Endothelial cell of umbilical vein (primary cell): ENCODE results near the gene C2CD4D. TPM values are rescaled to one million over a fixed set of nuclear protein-coding genes. Genes with fewer than 3 reads are reported as not detected.

Experiments used
- BruUV-seq: library from RNA; stranded (reverse); fragments of 400-500 nt; replicated peaks from 2 replicates; lab custom pipeline; 2021; lab: Mats Ljungman, UMichigan
- CTCF ChIA-PET: fragments of 300-600, 350-600 bp; sonication (Branson Sonifier 250); formaldehyde crosslinking; loops from one replicate; lab custom pipeline; 2021; ENCODE audit warnings: antibody characterized with exemption, inconsistent platforms; lab: Charles Lee
- POLR2A ChIA-PET: fragments of 300-600, 350-600 bp; sonication (Branson Sonifier 250); formaldehyde crosslinking; loops from one replicate; lab custom pipeline; 2021; ENCODE audit warnings: antibody characterized with exemption, inconsistent platforms; lab: Charles Lee
- DNase-seq: peaks from one replicate; pipeline ENCODE4 v3.0.0-alpha.2; 2011; ENCODE audit warnings: low read depth, low spot score
- FAIRE-seq: peaks from 2 replicates; lab custom pipeline; 2011; peaks lifted over from hg19 to GRCh38; lab: Jason Lieb, UNC
- H2AFZ ChIP-seq: 2 replicates; pipeline ENCODE4 v1.6.0; 2012; ENCODE audit warnings: low read depth, low read length, control low read depth, inconsistent platforms
- H3K27ac ChIP-seq: 2 replicates; pipeline ENCODE4 v1.5.1; 2011; ENCODE audit warnings: low read depth, mild to moderate bottlenecking, control low read depth, low read length, moderate library complexity; ENCODE audit not compliant: insufficient read depth
- H3K27me3 ChIP-seq, 2 experiments: 2 replicates each; pipeline versions ENCODE4 v1.6.0 to v1.6.1; 2011; ENCODE audit warnings: low read length in 2 of 2, mixed read lengths in 1 of 2; ENCODE audit not compliant: control insufficient read depth in 2 of 2, insufficient read depth in 2 of 2
- H3K36me3 ChIP-seq, 2 experiments: 2 replicates in 1 of 2; 3 replicates in 1 of 2; pipeline ENCODE4 v1.5.1; 2011; ENCODE audit warnings: low read length in 2 of 2, mild to moderate bottlenecking in 1 of 2, moderate library complexity in 1 of 2; ENCODE audit not compliant: control insufficient read depth in 2 of 2, insufficient read depth in 2 of 2; ENCODE audit errors: extremely low read depth in 1 of 2
- H3K4me1 ChIP-seq: 3 replicates; pipeline ENCODE4 v1.5.1; 2011; ENCODE audit warnings: mild to moderate bottlenecking, low read length; ENCODE audit not compliant: control insufficient read depth, insufficient read depth; ENCODE audit errors: extremely low read depth
- H3K4me2 ChIP-seq: 2 replicates; pipeline ENCODE4 v1.6.1; 2011; ENCODE audit warnings: low read length, control low read depth, mixed read lengths; ENCODE audit not compliant: insufficient read depth
- H3K4me3 ChIP-seq, 3 experiments: fragments of 200-600 bp in 1 of 3; sonication (generic), shearing (Covaris generic) in 1 of 3; replicated peaks in 1 of 3; 2 replicates each; pipeline ENCODE4 v1.5.1; 2011 to 2016; ENCODE audit warnings: control low read depth in 3 of 3, low read length in 3 of 3, mild to moderate bottlenecking in 2 of 3, inconsistent platforms in 1 of 3, low read depth in 1 of 3, moderate library complexity in 1 of 3; ENCODE audit not compliant: insufficient read depth in 1 of 3
- H3K79me2 ChIP-seq: 2 replicates; pipeline ENCODE4 v1.6.0; 2012; ENCODE audit warnings: low read length, inconsistent platforms; ENCODE audit not compliant: control insufficient read depth, insufficient read depth
- H3K9ac ChIP-seq: replicated peaks from 2 replicates; pipeline ENCODE3; 2011; ENCODE audit warnings: low read length, control low read depth; ENCODE audit not compliant: insufficient read depth; ENCODE audit errors: extremely low read depth
- H3K9me1 ChIP-seq: replicated peaks from 3 replicates; pipeline ENCODE4 v1.6.0; 2011; ENCODE audit warnings: mild to moderate bottlenecking, low read length; ENCODE audit not compliant: control insufficient read depth, insufficient read depth; ENCODE audit errors: extremely low read depth
- H3K9me3 ChIP-seq: replicated peaks from 2 replicates; pipeline ENCODE4 v1.5.1; 2012; ENCODE audit warnings: low read length, inconsistent platforms; ENCODE audit not compliant: control insufficient read depth, insufficient read depth
- H4K20me1 ChIP-seq: replicated peaks from 2 replicates; pipeline ENCODE3; 2011; ENCODE audit warnings: mild to moderate bottlenecking, low read length; ENCODE audit not compliant: control insufficient read depth, insufficient read depth; ENCODE audit errors: extremely low read depth
- CTCF ChIP-seq, 2 donors: IDR thresholded peaks; 1 replicate in 1 of 2; 2 replicates in 1 of 2; pipeline ENCODE4 v1.5.1; 2011; ENCODE audit warnings: low read length in 2 of 2, mild to moderate bottlenecking in 2 of 2, moderate library complexity in 2 of 2, control low read depth in 1 of 2, inconsistent platforms in 1 of 2, low read depth in 1 of 2; ENCODE audit not compliant: insufficient read depth in 1 of 2; ENCODE audit errors: extremely low read depth in 1 of 2
- EZH2 ChIP-seq: IDR thresholded peaks from 2 replicates; pipeline ENCODE4 v1.6.1; 2012; ENCODE audit warnings: borderline replicate concordance, low read depth, mild to moderate bottlenecking, moderate library complexity, low read length, inconsistent platforms; ENCODE audit not compliant: severe bottlenecking
- FOS ChIP-seq: IDR thresholded peaks from 2 replicates; pipeline ENCODE4 v1.6.1; 2011; ENCODE audit warnings: mild to moderate bottlenecking, low read length, moderate library complexity, borderline replicate concordance; ENCODE audit not compliant: insufficient read depth
- JUN ChIP-seq: IDR thresholded peaks from 2 replicates; pipeline ENCODE4 v1.6.1; 2011; ENCODE audit warnings: borderline replicate concordance, low read depth; ENCODE audit not compliant: insufficient read length, insufficient read depth
- MYC ChIP-seq: IDR thresholded peaks from one replicate; pipeline ENCODE4 v1.6.1; 2011; ENCODE audit warnings: mild to moderate bottlenecking, low read depth, low read length
- POLR2A ChIP-seq: IDR thresholded peaks from 2 replicates; pipeline ENCODE4 v1.6.1; 2012; ENCODE audit warnings: low read depth, mild to moderate bottlenecking, control low read depth, low read length
- POLR2AphosphoS5 ChIP-seq: IDR thresholded peaks from 2 replicates; pipeline ENCODE4 v1.6.1; 2012; ENCODE audit warnings: low read depth, mild to moderate bottlenecking, control low read depth, low read length, moderate library complexity; ENCODE audit not compliant: insufficient read depth
- dilution Hi-C: fragments of 300-500 bp; cut with MboI; formaldehyde crosslinking; loops from one replicate; pipeline ENCODE4 v1.15.0; 2019; ENCODE audit warnings: low sequenced_read_pairs; ENCODE audit not compliant: extremely low pct_ligation_motif_present
- intact Hi-C: fragments of 100-400 bp; cut with micrococcal nuclease; formaldehyde crosslinking; loops from one replicate; pipeline ENCODE4 v1.10.0; 2022
- polyA plus RNA-seq, 4 experiments: library from polyadenylated mRNA; depleted of rRNA in 3 of 4; stranded (reverse) in 3 of 4; unstranded in 1 of 4; fragments of >200 nt; gene quantifications; 2 replicates each; pipeline versions ENCODE4 v1.2.1 to v1.2.3, GENCODE V29; 2011 to 2012; ENCODE audit warnings: missing spikeins in 1 of 4
- total RNA-seq: library from RNA; stranded (reverse); gene quantifications from 2 replicates; pipeline ENCODE4 v1.2.3, GENCODE V29; 2021

C2CD4D gene
- total and polyA plus RNA-seq, 2 donors (not counting 3 experiments of a cell fraction or from before 2014, with no cell fraction given), result not detected

- H3K4me3 ChIP-seq, result no peak overlapping the region
- H3K27me3 ChIP-seq, result peaks cover 8 to 12% of the 10 kb centered on the region in 2 experiments
- no peak overlapping the region for H2AFZ ChIP-seq
- no TSS peak for BruUV-seq
- ChIA-PET CTCF (interaction anchor here (1.1 to 2.6 kb wide), 4 partner anchors 10 to 109 kb away, joined by 3 to 7 read pairs (median 3); no protein-coding TSS in a partner anchor), POLR2A (no interaction called here)
- H3K27ac ChIP-seq, result no peak overlapping the region
- no peaks in the 10 kb centered on the region for H3K36me3 ChIP-seq
- TF ChIP-seq FOS, result no peak
- H3K4me2 ChIP-seq, result no peak overlapping the region
- H3K79me2 ChIP-seq, result no peaks in the 10 kb centered on the region
- no peaks in the 10 kb centered on the region for H3K9me1 ChIP-seq
- H4K20me1 ChIP-seq, result no peaks in the 10 kb centered on the region
- dilution Hi-C loops (no loop called here), intact Hi-C loops (no loop called here)
- no peak for FAIRE-seq
- H3K9ac ChIP-seq, result no peak overlapping the region
- DNase-seq, result no peak
- no peaks in the 10 kb centered on the region for H3K9me3 ChIP-seq
- H3K4me1 ChIP-seq, result no peaks in the 10 kb centered on the region
Observed at GRCh38 chr1:151801846-151802245, 37.8 kb downstream of the C2CD4D start.

GRCh38 chr1:151801310-151801820 is 38.3 kb downstream of the C2CD4D start:
- no peak overlapping the region for H3K4me2 ChIP-seq
- CTCF ChIA-PET, result interaction anchor here (1.3 to 2.6 kb wide), 2 partner anchors 11 to 16 kb away, joined by 3 to 7 read pairs; no protein-coding TSS in a partner anchor
- no peaks in the 10 kb centered on the region for H3K4me1 ChIP-seq
- H3K79me2 ChIP-seq, result no peaks in the 10 kb centered on the region
- no peaks in the 10 kb centered on the region for H3K36me3 ChIP-seq
- dilution Hi-C loops, result no loop called here
- H4K20me1 ChIP-seq, result no peaks in the 10 kb centered on the region
- H3K27me3 ChIP-seq, result peaks cover 7 to 8% of the 10 kb centered on the region in 2 experiments
- DNase-seq (no peak), FAIRE-seq (no peak)
- TF ChIP-seq JUN, result no peak
- TF ChIP-seq FOS, result no peak
- no peak for TF ChIP-seq CTCF (IDR thresholded peaks at IDR 0.05; ENCODE audit: extremely low read depth in 1 of 2, insufficient read depth in 1 of 2, low read depth in 1 of 2, low read length in 2 of 2)
- TF ChIP-seq POLR2AphosphoS5, result no peak
- no peak for TF ChIP-seq EZH2
- TF ChIP-seq MYC, result no peak
- TF ChIP-seq POLR2A, result no peak
- POLR2A ChIA-PET, result no interaction called here
- H2AFZ ChIP-seq, result no peak overlapping the region
- BruUV-seq, result no TSS peak
- H3K4me3 ChIP-seq, result no peak overlapping the region
- no peaks in the 10 kb centered on the region for H3K9me3 ChIP-seq
- no peak overlapping the region for H3K9ac ChIP-seq
- H3K27ac ChIP-seq, result no peak overlapping the region
- intact Hi-C loops, result no loop called here
- H3K9me1 ChIP-seq, result no peaks in the 10 kb centered on the region
